ENCODE results near the gene DIAPH3.
"Not testable (repeated sequence)": the region's sequence is repeated elsewhere in the genome, so short reads cannot be mapped to it uniquely, and the experiment has no call there.

DIAPH3 gene

GRCh38 chr13:60095300-60095699, 68.4 kb downstream of the DIAPH3 start:
- DNase-seq (ENCODE audit: low read depth): no peak

GRCh38 chr13:60094385-60095088, 69.2 kb downstream of the DIAPH3 start:
- no peak for DNase-seq (ENCODE audit: low read depth)

GRCh38 chr13:60093425-60094019, 70.2 kb downstream of the DIAPH3 start:
- DNase-seq (ENCODE audit: low read depth): no peak

GRCh38 chr13:60091573-60091972, 72.2 kb downstream of the DIAPH3 start:
- DNase-seq (ENCODE audit: low read depth): no peak

GRCh38 chr13:60090574-60090973, 73.2 kb downstream of the DIAPH3 start:
- DNase-seq (ENCODE audit: low read depth): no peak

- DNase-seq (ENCODE audit: low read depth): not testable (repeated sequence)
These were observed 79.9 kb downstream of the DIAPH3 start for GRCh38 chr13:60083780-60084179.

GRCh38 chr13:60080850-60081249, 82.9 kb downstream of the DIAPH3 start:
- DNase-seq (ENCODE audit: low read depth): no peak

GRCh38 chr13:60078226-60078625, 85.5 kb downstream of the DIAPH3 start:
- no peak for DNase-seq (ENCODE audit: low read depth)

- no peak for DNase-seq (ENCODE audit: low read depth)
These were observed 87.9 kb downstream of the DIAPH3 start for GRCh38 chr13:60075850-60076249.

GRCh38 chr13:60074397-60074796, 89.3 kb downstream of the DIAPH3 start:
- no peak for DNase-seq (ENCODE audit: low read depth)

GRCh38 chr13:60066226-60066625, 97.5 kb downstream of the DIAPH3 start:
- no peak for DNase-seq (ENCODE audit: low read depth)

- no peak for DNase-seq (ENCODE audit: low read depth)
These were observed 101.2 kb downstream of the DIAPH3 start for GRCh38 chr13:60062502-60062901.

GRCh38 chr13:60061737-60062136, 102.0 kb downstream of the DIAPH3 start:
- no peak for DNase-seq (ENCODE audit: low read depth)

- DNase-seq (ENCODE audit: low read depth): no peak
These were observed 111.9 kb downstream of the DIAPH3 start for GRCh38 chr13:60051754-60052285.

- DNase-seq (ENCODE audit: low read depth): not testable (repeated sequence)
These were observed 115.4 kb downstream of the DIAPH3 start for GRCh38 chr13:60048353-60048752.

- DNase-seq (ENCODE audit: low read depth): no peak
These were observed 115.8 kb downstream of the DIAPH3 start for GRCh38 chr13:60047918-60048317.

GRCh38 chr13:60044321-60044720, 119.4 kb downstream of the DIAPH3 start:
- no peak for DNase-seq (ENCODE audit: low read depth)

- DNase-seq (ENCODE audit: low read depth): no peak
These were observed 120.5 kb downstream of the DIAPH3 start for GRCh38 chr13:60043262-60043661.

- DNase-seq (ENCODE audit: low read depth): not testable (repeated sequence)
These were observed 123.1 kb downstream of the DIAPH3 start for GRCh38 chr13:60040668-60041067.

GRCh38 chr13:60035874-60036273, 127.9 kb downstream of the DIAPH3 start:
- no peak for DNase-seq (ENCODE audit: low read depth)

GRCh38 chr13:60032851-60033250, 130.9 kb downstream of the DIAPH3 start:
- no peak for DNase-seq (ENCODE audit: low read depth)

- DNase-seq (ENCODE audit: low read depth): no peak
These were observed 135.7 kb downstream of the DIAPH3 start for GRCh38 chr13:60028021-60028420.

GRCh38 chr13:60026286-60026685, 137.4 kb downstream of the DIAPH3 start:
- no peak for DNase-seq (ENCODE audit: low read depth)

GRCh38 chr13:60020288-60020687, 143.4 kb downstream of the DIAPH3 start:
- DNase-seq (ENCODE audit: low read depth): no peak
